CD4-positive, alpha-beta T cell treated with Interleukin-6 for 4 hours (primary cell): Measurements from ENCODE around the gene GFER.
"Not testable (repeated sequence)": the region's sequence is repeated elsewhere in the genome, so short reads cannot be mapped to it uniquely, and the experiment has no call there.

Experiments used
- DNase-seq: peaks from one replicate; pipeline ENCODE4 v3.0.0-alpha.2; 2020; ENCODE audit warnings: mixed read lengths

GFER gene

DNA sequence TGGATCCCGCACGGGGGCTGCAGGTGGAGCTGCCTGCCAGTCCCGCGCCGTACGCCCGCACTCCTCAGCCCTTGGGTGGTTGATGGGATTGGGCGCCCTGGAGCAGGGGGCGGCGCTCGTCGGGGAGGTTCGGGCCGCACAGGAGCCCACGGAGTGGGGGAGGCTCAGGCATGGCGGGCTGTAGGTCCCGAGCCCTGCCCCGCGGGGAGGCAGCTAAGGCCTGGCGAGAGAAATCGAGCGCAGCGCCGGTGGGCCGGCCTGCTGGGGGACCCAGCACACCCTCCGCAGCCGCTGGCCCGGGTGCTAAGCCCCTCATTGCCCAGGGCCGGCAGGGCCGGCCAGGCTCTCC is 25.9 kb upstream of the GFER start:
- DNase-seq: not testable (repeated sequence)

DNA sequence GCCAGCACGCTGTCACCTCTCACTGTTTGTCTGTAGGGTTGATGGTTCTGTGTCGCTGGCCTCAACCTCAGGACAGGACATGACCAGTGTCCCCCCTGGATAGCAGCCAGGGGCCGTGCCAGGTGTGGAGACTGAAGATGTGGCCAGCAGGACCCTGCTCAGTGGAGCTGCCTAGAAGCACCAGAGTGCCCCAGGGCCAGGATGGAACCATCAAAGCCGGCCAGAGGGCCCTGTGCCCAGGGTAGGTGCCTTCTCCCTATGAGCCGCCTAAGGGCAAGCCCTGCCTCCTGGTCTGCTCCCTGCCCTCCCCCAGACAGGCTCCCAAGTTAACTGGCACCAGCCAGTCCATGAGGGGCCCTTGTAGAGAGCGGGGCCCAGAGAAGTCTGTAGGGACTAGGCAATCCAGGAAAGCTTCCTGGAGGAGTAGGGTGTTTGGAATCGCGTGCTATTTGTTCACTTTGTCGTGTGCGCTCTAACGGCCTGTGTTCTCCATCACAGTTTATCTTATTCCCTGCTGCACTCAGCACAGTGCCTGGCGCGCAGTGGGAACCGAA is 25.2 kb upstream of the GFER start:
- DNase-seq: no peak

DNA sequence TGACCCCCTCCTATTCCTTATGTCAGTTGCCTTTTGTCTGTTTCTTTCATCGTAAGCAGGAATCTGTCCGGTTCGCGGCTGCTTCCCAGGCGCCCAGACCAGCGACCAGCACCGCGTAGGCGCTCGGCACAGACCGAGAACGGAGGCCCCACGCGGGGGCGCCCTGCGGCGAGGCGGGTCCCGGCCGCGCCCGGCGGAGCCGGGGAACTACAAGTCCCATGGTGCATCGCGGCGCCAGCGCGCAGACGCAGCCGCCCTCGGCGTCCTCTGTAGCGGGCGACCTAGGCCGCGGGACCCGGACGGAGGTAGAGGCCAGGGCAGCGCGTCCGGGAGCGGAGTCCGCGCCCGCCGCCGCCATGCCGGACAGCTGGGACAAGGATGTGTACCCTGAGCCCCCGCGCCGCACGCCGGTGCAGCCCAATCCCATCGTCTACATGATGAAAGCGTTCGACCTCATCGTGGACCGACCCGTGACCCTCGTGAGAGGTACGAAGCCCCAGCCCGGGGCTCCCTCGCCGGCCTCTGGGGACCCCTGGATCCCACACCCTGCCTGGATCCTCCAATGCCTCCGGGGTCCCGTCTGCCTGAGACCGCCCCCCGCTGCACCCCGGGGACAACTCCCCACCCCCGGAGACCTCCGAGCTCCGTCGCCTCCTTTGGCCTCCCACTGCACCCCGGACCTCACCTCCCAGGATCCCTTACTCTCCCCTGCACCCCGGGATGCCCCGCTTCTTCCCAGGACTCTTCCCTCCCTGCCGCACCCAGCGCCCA is 24.5 kb upstream of the GFER start, which contains the start of gene NDUFB10:
NDUFB10 (plus strand) TSS at position 270 of the 771 bp plus-strand sequence; CDS start at position 357, 87 bp downstream.
- DNase-seq: peak; percentile 93

DNA sequence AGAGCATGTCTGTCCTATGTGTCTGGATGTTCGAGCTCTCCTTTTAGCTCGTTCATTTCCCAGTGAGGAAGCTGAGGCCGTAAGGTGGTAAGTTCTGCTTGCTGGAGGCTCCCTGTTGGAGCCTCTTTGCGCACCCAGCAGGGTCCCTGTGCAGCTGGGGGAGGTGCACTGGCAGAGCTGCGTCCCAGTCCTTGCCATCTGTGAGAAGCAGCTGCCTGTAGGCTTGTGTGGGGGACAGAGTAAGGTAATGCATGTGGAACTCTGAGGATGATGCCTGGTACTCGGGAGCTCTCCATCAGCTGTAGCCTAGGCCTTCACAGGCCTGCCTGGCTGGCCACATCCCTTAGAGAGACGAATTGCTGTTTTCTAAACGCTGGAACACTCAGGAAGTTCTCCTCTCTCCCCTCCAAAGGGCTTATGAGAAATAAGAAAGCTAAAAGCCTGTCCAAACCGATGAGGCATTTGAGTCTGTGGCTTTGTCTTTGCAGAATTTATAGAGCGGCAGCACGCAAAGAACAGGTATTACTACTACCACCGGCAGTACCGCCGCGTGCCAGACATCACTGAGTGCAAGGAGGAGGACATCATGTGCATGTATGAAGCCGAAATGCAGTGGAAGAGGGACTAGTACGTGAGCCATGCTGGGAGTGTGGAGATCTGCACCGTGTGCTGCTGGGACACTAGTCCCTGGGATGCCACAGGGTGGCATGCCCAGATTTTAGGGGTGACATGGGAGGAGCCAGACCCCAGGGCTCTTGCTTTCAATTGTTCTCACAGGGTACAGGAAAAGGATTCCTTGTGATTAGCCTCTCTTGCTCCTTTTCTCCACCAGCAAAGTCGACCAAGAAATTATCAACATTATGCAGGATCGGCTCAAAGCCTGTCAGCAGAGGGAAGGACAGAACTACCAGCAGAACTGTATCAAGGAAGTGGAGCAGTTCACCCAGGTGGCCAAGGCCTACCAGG is 23.0 kb upstream of the GFER start:
- DNase-seq: peak; percentile 38

DNA sequence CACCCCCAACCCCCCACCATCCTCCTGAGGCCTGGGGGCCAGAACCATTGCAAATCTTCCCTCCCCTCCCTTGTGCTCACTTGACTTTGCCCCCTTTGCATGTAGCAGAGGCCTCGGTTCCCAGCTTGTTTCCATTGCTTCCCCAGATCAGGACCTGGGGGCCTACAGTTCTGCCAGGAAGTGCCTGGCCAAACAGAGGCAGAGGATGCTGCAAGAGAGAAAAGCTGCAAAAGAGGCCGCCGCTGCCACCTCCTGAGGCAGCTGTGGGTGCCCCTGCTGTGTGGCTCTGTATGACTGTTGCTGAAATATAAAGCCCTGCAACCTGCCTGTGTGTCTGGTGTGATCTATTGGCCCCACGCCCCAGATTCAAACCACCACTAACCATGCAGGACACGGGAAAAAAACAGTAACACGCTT is 22.3 kb upstream of the GFER start:
- no peak for DNase-seq

DNA sequence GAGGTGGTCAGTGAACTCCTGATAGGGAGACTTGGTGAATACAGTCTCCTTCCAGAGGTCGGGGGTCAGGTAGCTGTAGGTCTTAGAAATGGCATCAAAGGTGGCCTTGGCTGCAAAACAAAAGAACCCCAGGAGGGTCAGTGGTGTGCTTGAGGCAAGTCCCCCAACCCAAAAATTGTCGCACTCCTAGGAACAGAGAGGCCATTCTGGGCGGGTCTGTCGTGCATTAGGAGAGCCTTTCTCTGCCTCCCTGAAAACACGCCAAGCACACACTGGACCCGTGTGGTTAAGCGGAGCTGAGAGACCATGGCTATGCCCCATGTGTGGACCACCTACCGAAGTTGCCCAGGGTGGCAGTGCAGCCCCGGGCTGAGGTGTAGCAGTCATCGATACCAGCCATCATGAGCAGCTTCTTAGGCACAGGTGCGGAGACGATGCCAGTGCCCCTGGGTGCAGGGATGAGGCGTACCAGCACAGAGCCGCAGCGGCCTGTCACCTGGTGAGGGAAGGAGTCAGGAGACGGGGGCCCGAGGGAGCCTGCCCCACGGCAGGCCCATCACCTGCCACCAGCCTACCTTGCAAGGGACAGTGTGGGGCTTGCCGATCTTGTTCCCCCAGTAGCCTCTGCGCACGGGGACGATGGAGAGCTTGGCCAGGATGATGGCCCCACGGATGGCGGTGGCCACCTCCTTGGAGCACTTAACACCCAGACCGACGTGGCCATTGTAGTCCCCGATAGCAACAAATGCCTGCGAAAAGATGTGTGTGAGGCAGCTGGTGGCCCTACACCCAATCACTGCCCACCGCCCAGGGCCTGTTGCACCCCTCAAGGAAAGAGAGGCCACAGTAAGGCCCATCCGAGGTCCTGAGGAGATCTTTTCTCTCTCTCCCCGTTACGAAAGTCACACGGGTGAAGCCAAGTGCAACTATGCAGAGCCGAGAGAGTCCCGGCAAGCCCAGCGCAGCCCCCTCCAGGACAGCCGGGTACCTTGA is 21.5 kb upstream of the GFER start:
- not testable (repeated sequence) for DNase-seq

DNA sequence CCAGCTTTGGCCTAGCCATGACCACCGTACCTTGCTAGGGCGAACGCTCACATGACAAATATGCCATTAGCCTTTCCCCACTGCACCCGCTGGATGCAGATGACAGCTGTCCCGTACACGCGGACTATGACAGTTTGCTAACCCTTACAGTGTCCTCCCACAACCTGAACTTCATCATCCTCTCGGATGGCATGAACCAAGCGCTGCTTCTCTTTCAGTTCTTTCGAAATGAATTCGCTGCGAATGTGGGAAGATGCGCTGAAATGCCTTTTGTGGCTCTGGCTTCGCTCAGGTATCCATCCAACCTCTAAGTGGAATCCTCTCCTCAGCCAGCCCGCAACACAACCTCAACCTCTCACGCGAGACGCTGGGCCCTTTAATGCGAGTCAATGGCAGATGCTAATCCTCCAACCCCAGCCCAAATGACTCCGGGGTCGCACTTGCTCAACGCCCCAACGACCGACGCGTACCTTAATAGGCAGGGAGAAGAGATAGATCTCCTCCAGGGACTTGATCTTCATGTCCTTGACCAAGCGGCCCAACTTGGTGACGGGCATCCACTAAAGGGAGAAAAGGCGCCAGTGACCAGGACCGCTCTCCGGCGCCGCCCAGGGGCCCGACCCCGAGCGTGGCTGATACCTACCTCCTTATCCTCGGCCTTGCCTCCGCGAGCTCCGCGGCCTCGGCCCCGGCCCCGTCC is 20.0 kb upstream of the GFER start:
- peak; percentile 40 for DNase-seq

DNA sequence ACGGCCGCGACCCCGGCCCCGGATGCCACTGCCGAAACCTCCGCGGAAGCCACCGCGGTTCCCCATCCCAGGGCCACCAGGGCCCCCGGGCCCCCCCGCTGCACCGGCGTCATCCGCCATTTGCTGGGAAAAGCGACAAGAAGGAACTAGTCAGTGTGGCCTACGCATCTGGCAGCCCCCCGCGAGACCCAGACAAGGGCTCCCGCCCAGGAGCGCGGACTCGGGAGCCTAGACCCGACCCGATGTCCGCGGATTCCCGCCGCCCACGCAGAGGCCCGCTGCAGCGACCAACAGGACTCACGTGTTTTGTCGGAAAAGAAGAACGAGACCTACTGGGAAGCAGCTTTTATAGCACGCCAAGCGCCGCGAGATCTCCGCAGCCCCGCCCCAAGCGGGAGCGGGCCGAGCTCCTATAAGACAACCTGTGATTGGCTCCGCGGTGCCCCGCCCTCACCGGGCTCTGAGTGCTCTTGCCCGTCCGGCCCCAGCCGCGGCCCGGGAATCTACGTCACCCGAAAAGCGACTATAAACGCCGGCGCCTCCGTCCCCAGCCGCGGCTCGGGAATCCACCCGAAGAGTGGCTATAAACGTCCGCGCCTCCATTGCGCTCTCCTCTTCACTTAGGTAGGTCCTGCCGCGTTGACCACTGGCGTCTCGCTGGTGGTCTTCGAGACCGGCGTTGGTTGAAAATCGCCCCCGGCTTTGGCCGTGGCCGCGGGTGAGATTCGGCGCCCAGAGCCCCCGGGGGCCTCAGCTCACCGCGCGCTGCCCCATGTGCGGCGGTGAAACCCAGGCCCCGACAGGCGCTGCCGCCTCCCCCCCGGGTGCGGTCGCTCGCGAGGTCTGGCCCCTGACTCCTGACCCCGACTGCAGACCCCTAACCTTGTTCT is 19.2 kb upstream of the GFER start, which contains the start of gene RPS2:
RPS2 (minus strand) TSS at position 321 of the 890 bp plus-strand sequence; CDS start at position 120, 201 bp downstream.
- peak; percentile 97 for DNase-seq

DNA sequence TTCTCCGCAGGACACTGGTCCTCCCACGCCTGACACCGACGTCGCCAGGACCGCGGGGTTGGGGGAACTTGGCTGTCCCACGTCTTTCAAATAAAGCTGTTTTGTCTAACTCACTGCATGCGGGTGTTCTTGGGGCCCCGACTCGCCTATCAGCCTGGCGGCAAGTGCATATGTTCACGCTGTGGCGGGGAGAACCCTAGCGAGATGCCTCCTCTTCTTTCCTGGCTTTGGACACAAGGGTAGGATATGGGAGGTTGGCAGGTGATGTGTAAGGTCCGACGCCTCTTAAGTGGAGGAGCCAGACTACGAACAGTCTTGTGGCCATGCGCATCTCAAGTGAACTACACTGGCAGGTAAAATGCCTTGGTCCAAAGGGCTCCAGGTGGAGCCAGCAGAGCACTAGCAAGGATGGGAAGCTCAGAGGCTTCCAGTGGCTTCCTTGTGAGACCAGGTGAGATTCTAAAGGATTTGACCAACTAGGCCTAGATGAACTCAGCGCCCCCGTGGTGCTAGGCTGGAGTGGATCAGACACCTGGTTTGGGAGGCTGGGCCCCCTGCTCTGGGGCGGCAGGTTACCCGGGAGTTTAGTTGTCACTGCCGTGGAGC is 18.5 kb upstream of the GFER start:
- no peak for DNase-seq

DNA sequence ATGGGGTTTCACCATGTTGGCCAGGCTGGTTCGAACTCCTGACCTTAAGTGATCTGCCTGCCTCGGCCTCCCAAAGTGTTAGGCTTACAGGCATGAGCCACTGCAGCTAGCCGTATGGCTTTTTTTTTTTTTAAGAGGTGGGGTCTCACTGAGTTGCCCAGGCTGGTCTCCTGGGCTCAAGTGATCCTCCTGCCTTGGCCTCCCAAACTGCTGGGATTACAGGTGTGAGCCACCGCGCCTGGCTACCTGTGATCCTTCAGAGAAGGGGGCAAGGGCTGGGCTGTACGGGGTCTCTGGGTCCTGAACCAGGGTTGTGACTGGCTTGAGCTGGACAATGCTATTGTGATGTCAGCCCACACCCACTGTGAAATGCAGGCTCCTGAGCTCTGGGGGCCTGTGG is 17.5 kb upstream of the GFER start, which contains the start of gene RNF151:
RNF151 (plus strand) TSS at position 397 of the 400 bp plus-strand sequence. CDS start 26 bp downstream, outside the sequence.
- no peak for DNase-seq

DNA sequence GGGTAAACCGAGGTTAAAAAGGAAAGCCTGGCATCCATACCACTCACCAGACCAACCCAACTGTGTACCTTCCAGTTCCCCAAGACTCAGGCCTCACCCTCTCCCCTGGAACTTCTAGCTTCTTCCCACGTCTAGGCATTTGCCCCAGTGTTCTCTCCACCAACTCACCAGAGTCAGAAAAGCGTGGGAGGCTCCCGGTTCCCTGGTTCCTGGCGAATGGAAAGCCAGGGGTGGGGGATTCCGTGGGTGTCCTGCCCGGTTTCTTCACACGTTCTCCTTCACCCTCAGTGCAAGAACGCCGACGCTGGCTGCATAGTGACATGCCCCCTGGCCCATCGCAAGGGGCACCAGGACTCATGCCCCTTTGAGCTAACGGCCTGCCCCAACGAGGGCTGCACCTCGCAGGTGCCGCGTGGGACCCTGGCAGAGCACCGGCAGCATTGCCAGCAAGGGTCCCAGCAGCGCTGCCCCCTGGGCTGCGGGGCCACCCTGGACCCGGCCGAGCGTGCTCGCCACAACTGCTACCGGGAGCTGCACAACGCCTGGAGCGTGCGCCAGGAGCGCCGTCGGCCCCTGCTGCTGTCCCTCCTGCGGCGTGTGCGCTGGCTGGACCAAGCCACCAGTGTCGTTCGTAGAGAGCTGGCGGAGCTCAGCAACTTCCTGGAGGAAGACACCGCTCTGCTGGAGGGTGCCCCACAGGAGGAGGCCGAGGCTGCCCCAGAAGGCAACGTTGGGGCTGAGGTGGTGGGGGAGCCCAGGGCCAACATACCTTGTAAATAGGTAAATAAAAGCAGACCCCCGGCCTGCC is 15.6 kb upstream of the GFER start:
- no peak for DNase-seq

DNA sequence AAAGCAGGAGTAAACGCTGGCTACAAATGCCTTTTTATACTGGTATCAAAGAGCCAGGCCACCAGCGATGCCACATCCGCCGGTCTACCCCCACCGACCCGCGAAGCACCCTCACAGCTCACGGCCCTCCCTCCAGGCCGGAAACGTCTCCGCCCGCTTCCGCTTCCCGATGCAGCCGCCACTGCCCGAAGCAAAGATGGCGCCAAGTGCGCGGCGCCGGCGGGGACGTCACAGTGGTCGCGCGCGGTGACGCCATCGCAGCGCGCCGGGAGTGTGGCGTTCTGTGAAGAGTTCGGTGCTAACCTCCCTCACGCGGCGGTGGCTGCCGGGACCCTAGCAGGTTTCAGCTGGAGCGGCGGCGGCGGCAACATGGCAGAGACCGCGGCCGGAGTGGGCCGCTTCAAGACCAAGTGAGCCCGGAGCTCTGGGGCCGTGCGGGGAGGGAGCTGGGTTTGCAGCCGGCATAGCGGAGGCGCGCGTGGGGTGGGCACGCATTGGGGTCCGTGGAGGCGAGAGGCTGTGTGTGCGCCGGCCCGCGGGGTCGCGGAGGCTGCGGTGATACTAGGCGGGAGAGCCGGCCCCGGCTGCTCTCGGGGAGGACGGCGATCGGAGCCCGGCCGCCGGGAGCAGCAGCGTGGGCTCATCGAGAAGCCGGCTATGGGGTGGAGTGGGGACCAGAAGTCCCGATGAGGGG is 12.1 kb upstream of the GFER start, which contains the start of gene TBL3:
TBL3 (plus strand) TSS at position 258 of the 694 bp plus-strand sequence; CDS start at position 370, 112 bp downstream.
- DNase-seq: peak; percentile 96

DNA sequence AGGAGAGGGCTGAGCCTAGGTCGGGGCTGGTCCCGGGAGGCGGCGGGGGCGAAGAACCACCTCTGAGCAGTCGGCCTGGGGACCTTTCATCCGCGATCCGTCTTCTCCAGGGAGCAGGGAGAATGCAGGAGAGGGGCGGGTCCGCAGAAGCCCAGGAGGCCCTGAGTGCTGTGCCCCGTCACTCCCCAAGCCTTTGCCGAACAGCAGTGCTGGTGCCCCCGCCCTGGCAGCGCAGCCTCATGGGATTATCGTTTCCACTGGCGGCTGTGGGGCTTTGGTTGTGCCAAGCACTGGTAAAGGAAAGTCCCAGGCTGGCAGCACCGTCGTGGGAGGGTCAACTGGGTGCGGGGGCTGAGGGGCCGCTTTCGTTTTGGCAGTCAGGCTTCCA is 11.5 kb upstream of the GFER start:
- DNase-seq: no peak

DNA sequence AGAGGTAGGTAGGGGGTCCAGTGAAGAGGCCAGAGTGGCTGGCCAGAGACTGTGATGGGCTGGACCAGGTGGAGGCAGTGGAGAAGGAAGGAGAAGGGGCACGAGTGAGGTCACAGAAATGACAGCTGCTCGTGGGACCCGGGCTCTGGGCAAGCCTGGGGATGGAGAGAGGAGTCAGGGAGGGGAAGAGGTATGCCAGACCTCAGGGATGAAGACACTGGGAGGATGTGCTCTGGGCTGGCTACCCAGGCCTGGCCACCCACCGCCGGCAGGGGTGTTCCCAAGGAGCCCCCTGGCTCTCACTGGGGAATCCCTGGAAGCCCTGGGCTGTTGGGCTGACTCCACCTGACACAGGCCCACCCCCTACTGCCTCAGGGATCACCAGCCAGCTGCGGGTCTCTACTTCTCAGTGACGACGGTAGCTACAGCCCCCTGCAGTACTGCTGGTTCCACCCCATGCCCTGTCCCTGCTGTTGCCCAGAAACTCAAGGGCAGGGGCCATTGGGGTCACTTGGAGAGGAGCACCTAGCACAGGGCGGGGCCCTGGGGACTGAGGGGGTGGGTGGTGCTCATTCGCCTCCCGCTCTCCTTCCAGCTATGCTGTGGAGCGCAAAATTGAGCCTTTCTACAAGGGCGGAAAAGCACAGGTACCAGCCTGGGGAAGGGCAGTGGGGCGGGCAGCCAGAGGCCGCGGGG is 10.4 kb upstream of the GFER start:
- DNase-seq: no peak

DNA sequence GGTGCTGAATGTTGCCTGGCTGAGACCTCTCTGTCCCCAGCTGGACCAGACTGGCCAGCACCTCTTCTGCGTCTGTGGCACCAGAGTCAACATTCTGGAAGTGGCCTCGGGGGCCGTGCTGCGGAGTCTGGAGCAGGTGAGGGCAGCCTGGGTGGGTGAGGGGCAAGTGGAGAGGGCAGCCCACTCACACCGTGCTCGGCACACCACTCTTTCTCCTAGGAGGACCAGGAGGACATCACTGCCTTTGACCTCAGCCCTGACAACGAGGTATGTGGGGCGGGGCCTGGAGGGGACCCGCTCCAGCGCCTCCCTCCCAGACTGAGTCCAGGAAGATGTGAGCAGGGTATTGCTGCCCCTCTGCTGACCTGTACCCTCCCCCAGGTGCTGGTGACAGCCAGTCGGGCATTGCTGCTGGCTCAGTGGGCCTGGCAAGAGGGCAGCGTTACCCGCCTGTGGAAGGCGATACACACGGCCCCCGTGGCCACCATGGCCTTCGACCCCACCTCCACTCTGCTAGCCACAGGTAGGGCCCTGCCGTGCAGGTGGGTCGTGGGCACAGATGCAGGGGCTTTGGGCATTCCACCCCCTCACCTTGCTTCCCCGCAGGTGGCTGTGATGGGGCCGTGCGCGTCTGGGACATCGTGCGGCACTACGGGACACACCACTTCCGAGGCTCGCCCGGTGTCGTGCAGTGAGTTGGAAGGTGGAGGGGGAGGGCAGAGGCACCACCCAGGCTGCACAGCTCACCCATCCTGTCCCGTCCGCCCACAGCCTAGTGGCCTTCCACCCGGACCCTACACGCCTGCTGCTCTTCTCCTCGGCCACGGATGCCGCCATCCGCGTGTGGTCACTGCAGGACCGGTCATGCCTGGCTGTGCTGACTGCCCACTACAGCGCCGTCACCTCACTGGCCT is 9.6 kb upstream of the GFER start:
- DNase-seq: no peak
